Epithelial cell of proximal tubule (primary cell): ENCODE measurements around the gene RAB40B. TPM values are rescaled to one million over a fixed set of nuclear protein-coding genes. Genes with fewer than 3 reads are reported as not detected.

ENCODE experiments used
- DNase-seq: peaks from one replicate; pipeline ENCODE4 v3.0.0-alpha.2; 2011; ENCODE audit warnings: low read depth
- H3K4me3 ChIP-seq: 2 replicates; pipeline ENCODE4 v1.5.1; 2011; ENCODE audit warnings: low read depth, mild to moderate bottlenecking, low read length
- total RNA-seq: library from RNA; depleted of rRNA; stranded (reverse); fragments of >200 nt; gene quantifications from 2 replicates; pipeline ENCODE4 v1.2.3, GENCODE V29; 2015
- TF ChIP-seq, protein P1 (sequence below): conservative IDR thresholded peaks from 2 replicates; pipeline ENCODE4 v1.5.1; 2012; ENCODE audit warnings: low read depth, mild to moderate bottlenecking, low read length

The RAB40B gene
- total RNA-seq, 1 donor from 2014 or later: 7.8 TPM

- TF ChIP-seq, protein P1, sequence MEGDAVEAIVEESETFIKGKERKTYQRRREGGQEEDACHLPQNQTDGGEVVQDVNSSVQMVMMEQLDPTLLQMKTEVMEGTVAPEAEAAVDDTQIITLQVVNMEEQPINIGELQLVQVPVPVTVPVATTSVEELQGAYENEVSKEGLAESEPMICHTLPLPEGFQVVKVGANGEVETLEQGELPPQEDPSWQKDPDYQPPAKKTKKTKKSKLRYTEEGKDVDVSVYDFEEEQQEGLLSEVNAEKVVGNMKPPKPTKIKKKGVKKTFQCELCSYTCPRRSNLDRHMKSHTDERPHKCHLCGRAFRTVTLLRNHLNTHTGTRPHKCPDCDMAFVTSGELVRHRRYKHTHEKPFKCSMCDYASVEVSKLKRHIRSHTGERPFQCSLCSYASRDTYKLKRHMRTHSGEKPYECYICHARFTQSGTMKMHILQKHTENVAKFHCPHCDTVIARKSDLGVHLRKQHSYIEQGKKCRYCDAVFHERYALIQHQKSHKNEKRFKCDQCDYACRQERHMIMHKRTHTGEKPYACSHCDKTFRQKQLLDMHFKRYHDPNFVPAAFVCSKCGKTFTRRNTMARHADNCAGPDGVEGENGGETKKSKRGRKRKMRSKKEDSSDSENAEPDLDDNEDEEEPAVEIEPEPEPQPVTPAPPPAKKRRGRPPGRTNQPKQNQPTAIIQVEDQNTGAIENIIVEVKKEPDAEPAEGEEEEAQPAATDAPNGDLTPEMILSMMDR: no peak
- peak overlapping the region; percentile 25 for H3K4me3 ChIP-seq
- no peak for DNase-seq
These were observed 10.6 kb downstream of the RAB40B start for GRCh38 chr17:82687871-82688270.

GRCh38 chr17:82687375-82687861, 11.1 kb downstream of the RAB40B start:
- TF ChIP-seq, protein P1: no peak
- peak overlapping the region; percentile 25 for H3K4me3 ChIP-seq
- DNase-seq: peak; percentile 90

DNA sequence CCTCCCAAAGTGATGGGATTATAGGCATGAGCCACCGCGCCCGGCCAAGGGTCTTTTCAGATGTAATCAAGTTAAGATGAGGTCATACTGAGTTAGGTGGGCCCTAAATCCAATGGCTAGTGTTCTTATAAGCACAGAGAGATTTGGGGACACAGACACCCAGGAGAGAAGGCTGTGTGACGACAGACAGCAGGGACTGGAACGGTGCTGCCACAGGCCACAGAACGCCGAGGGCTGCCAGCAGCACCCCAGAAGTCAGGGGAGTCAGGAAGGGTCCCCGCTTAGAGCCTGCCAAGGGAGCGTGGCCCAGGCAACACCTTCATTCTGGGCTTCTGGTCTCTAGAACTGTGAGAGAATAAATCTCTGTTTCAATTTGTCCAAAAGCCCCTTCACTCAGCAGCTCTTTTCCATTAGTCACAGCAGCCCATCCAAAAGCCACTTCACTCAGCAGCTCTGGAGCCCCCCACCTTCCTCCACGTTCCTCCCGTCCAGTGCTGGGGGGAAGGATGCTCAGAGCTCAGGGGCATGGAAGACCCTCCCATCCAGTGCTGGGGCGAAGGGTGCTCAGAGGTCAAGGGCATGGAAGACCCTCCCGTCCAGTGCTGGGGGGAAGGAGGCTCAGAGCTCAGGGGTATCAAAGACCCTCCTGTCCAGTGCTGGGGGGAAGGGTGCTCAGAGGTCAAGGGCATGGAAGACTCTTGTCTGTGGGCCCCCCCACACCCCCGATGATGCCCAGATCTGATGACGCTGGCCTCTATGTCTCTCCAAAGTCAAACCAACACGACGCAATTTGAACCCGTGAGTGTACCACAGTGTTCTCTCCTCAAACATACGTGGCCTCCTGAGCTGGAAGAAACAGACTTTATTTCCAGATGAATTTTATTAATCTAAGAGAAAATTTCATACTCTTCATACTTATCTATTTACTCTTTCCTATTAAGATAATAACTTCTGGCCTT, 11.9 kb downstream of the RAB40B start:
- DNase-seq: no peak
- H3K4me3 ChIP-seq: no peak overlapping the region
- TF ChIP-seq, protein P1: no peak

- no peak for DNase-seq
- no peak overlapping the region for H3K4me3 ChIP-seq
- TF ChIP-seq, protein P1: no peak
These were observed 13.2 kb downstream of the RAB40B start for GRCh38 chr17:82685291-82685690.

GRCh38 chr17:82684228-82684841, 14.2 kb downstream of the RAB40B start:
- H3K4me3 ChIP-seq: peak overlapping the region; percentile 21
- DNase-seq: peak; percentile 93
- TF ChIP-seq, protein P1: no peak

GRCh38 chr17:82683534-82683933, 15.0 kb downstream of the RAB40B start:
- TF ChIP-seq, protein P1: peak; percentile 20
- no peak for DNase-seq
- no peak overlapping the region for H3K4me3 ChIP-seq
